Liver (tissue), 3 donors: Measurements from ENCODE around the gene RPL7L1.
A peak's percentile ranks its signal among the peaks of the same experiment; 100 is the strongest.

ENCODE experiments used
- EGR1 ChIP-seq, 2 donors: IDR thresholded peaks; 2 replicates each; pipeline ENCODE4 v1.6.1; 2016 to 2018; ENCODE audit warnings: antibody characterized with exemption in 2 of 2, low read depth in 2 of 2
- FOXA1 ChIP-seq: IDR thresholded peaks from 2 replicates; pipeline ENCODE4 v1.6.1; 2016; ENCODE audit warnings: antibody characterized with exemption
- GABPA ChIP-seq, 2 donors: IDR thresholded peaks in 1 of 2; conservative IDR thresholded peaks in 1 of 2; 2 replicates each; pipeline ENCODE4 v1.6.1; 2016; ENCODE audit warnings: antibody characterized with exemption in 2 of 2, mild to moderate bottlenecking in 1 of 2, moderate library complexity in 1 of 2
- HNF4G ChIP-seq: IDR thresholded peaks from 2 replicates; pipeline ENCODE4 v1.6.1; 2016; ENCODE audit warnings: antibody characterized with exemption
- JUND ChIP-seq, 2 donors: IDR thresholded peaks; 2 replicates each; pipeline ENCODE4 v1.6.1; 2016; ENCODE audit warnings: antibody characterized with exemption in 2 of 2
- RAD21 ChIP-seq, 2 donors: IDR thresholded peaks; 2 replicates each; pipeline ENCODE4 v1.6.1; 2016; ENCODE audit warnings: antibody characterized with exemption in 2 of 2, mild to moderate bottlenecking in 2 of 2
- SP1 ChIP-seq: IDR thresholded peaks from 2 replicates; pipeline ENCODE4 v1.6.1; 2018; ENCODE audit warnings: antibody characterized with exemption, mild to moderate bottlenecking
- TAF1 ChIP-seq: conservative IDR thresholded peaks from 2 replicates; pipeline ENCODE4 v1.6.1; 2016; ENCODE audit warnings: antibody characterized with exemption, mild to moderate bottlenecking
- YY1 ChIP-seq: IDR thresholded peaks from 2 replicates; pipeline ENCODE4 v1.6.1; 2016; ENCODE audit warnings: antibody characterized with exemption, mild to moderate bottlenecking
- TF ChIP-seq, protein P1 (sequence below): fragments of 150-350 bp; IDR thresholded peaks from 2 replicates; pipeline ENCODE4 v1.5.1; 2017; ENCODE audit warnings: improper control_type of control experiment, low read depth, low read length; ENCODE audit not compliant: missing input control
- TF ChIP-seq, protein P2 (sequence below): IDR thresholded peaks from 2 replicates; pipeline ENCODE4 v1.6.1; 2016; ENCODE audit warnings: antibody characterized with exemption
- TF ChIP-seq, protein P3 (sequence below): IDR thresholded peaks from 2 replicates; pipeline ENCODE4 v1.6.1; 2016; ENCODE audit warnings: antibody characterized with exemption
- TF ChIP-seq, protein P4 (sequence below): IDR thresholded peaks from 2 replicates; pipeline ENCODE4 v1.6.1; 2016; ENCODE audit warnings: antibody characterized with exemption, mild to moderate bottlenecking
- TF ChIP-seq, protein P5 (sequence below): IDR thresholded peaks from 2 replicates; pipeline ENCODE4 v1.6.1; 2016; ENCODE audit warnings: antibody characterized with exemption
- donor health status: healthy.
- donor health status: healthy.

DNA sequence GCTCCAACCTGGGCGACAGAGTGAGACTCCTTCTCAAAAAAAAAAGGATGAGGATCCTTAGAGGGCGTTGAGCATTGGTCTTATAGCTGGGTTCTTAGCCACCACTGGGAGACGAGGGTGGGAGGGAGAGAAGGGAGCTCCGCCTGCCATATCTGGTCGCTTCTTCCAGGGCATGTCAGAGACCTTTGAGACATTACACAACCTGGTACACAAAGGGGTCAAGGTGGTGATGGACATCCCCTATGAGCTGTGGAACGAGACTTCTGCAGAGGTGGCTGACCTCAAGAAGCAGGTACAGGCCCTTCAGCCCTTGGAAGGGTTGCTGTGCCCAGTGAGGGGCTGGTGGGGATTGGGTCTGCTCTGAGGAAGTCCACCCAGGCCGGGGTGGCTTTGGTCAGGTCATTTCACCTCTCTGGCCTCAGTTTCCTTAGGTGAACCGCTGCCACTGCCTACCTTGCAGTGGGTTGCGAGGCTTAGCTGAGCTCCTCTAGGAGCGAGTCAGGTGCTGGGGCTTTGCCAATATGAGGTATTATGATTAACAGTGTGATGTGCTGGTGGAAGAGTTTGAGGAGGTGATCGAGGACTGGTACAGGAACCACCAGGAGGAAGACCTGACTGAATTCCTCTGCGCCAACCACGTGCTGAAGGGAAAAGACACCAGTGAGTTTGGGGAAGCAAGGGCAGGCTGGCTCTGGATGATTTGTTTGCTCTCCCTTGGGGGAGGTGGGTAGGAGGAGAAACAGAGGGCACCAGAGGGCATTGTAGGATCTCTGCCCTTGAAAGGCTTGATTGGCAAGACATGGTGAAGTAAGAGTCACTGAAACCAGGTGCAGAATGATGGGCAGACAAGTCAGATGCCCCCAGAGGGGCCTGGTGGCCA, 58.4 kb downstream of the RPL7L1 start:
- no peak for TF ChIP-seq EGR1 (IDR thresholded peaks at IDR 0.05; ENCODE audit: low read depth in 2 of 2)
- TF ChIP-seq, protein P1, sequence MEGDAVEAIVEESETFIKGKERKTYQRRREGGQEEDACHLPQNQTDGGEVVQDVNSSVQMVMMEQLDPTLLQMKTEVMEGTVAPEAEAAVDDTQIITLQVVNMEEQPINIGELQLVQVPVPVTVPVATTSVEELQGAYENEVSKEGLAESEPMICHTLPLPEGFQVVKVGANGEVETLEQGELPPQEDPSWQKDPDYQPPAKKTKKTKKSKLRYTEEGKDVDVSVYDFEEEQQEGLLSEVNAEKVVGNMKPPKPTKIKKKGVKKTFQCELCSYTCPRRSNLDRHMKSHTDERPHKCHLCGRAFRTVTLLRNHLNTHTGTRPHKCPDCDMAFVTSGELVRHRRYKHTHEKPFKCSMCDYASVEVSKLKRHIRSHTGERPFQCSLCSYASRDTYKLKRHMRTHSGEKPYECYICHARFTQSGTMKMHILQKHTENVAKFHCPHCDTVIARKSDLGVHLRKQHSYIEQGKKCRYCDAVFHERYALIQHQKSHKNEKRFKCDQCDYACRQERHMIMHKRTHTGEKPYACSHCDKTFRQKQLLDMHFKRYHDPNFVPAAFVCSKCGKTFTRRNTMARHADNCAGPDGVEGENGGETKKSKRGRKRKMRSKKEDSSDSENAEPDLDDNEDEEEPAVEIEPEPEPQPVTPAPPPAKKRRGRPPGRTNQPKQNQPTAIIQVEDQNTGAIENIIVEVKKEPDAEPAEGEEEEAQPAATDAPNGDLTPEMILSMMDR = no peak
- TF ChIP-seq, protein P2, sequence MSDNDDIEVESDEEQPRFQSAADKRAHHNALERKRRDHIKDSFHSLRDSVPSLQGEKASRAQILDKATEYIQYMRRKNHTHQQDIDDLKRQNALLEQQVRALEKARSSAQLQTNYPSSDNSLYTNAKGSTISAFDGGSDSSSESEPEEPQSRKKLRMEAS = peak; percentile 47
- no peak for TF ChIP-seq RAD21 (IDR thresholded peaks at IDR 0.05)
- TF ChIP-seq TAF1 = no peak
- TF ChIP-seq, protein P3, sequence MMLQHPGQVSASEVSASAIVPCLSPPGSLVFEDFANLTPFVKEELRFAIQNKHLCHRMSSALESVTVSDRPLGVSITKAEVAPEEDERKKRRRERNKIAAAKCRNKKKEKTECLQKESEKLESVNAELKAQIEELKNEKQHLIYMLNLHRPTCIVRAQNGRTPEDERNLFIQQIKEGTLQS = no peak
- TF ChIP-seq, protein P4, sequence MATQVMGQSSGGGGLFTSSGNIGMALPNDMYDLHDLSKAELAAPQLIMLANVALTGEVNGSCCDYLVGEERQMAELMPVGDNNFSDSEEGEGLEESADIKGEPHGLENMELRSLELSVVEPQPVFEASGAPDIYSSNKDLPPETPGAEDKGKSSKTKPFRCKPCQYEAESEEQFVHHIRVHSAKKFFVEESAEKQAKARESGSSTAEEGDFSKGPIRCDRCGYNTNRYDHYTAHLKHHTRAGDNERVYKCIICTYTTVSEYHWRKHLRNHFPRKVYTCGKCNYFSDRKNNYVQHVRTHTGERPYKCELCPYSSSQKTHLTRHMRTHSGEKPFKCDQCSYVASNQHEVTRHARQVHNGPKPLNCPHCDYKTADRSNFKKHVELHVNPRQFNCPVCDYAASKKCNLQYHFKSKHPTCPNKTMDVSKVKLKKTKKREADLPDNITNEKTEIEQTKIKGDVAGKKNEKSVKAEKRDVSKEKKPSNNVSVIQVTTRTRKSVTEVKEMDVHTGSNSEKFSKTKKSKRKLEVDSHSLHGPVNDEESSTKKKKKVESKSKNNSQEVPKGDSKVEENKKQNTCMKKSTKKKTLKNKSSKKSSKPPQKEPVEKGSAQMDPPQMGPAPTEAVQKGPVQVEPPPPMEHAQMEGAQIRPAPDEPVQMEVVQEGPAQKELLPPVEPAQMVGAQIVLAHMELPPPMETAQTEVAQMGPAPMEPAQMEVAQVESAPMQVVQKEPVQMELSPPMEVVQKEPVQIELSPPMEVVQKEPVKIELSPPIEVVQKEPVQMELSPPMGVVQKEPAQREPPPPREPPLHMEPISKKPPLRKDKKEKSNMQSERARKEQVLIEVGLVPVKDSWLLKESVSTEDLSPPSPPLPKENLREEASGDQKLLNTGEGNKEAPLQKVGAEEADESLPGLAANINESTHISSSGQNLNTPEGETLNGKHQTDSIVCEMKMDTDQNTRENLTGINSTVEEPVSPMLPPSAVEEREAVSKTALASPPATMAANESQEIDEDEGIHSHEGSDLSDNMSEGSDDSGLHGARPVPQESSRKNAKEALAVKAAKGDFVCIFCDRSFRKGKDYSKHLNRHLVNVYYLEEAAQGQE = no peak
- no peak for TF ChIP-seq GABPA (IDR thresholded peaks at IDR 0.05 in 1 of 2, conservative IDR thresholded peaks at IDR 0.05 in 1 of 2)
- no peak for TF ChIP-seq JUND (IDR thresholded peaks at IDR 0.05)
- TF ChIP-seq YY1 = no peak
- peak; percentile 69 for TF ChIP-seq SP1
- no peak for TF ChIP-seq FOXA1
- no peak for TF ChIP-seq HNF4G
- TF ChIP-seq, protein P5, sequence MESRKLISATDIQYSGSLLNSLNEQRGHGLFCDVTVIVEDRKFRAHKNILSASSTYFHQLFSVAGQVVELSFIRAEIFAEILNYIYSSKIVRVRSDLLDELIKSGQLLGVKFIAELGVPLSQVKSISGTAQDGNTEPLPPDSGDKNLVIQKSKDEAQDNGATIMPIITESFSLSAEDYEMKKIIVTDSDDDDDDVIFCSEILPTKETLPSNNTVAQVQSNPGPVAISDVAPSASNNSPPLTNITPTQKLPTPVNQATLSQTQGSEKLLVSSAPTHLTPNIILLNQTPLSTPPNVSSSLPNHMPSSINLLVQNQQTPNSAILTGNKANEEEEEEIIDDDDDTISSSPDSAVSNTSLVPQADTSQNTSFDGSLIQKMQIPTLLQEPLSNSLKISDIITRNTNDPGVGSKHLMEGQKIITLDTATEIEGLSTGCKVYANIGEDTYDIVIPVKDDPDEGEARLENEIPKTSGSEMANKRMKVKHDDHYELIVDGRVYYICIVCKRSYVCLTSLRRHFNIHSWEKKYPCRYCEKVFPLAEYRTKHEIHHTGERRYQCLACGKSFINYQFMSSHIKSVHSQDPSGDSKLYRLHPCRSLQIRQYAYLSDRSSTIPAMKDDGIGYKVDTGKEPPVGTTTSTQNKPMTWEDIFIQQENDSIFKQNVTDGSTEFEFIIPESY = no peak
